Muscle of leg (tissue), 11 donors: Measurements from ENCODE around the gene TNFSF8. TPM values are rescaled to one million over a fixed set of nuclear protein-coding genes. Genes with fewer than 3 reads are reported as not detected.

ENCODE experiments used
- DNase-seq: peaks from one replicate; pipeline ENCODE4 v3.0.0; 2013
- H3K27ac ChIP-seq: one replicate; pipeline ENCODE4 v1.5.1; 2013; ENCODE audit warnings: mild to moderate bottlenecking, low read length, control low read depth
- H3K27me3 ChIP-seq: one replicate; pipeline ENCODE4 v1.6.1; 2013; ENCODE audit warnings: low read length; ENCODE audit not compliant: control insufficient read depth, insufficient read depth
- H3K36me3 ChIP-seq: one replicate; pipeline ENCODE4 v1.6.1; 2013; ENCODE audit warnings: low read length; ENCODE audit not compliant: control insufficient read depth, insufficient read depth
- H3K4me1 ChIP-seq: one replicate; pipeline ENCODE4 v1.6.1; 2013; ENCODE audit warnings: low read length; ENCODE audit not compliant: control insufficient read depth, insufficient read depth
- H3K4me3 ChIP-seq: one replicate; pipeline ENCODE4 v1.5.1; 2013; ENCODE audit warnings: low read length, control low read depth
- H3K9me3 ChIP-seq: replicated peaks from 2 replicates; pipeline ENCODE4 v1.6.1; 2013; ENCODE audit warnings: low read depth, low read length; ENCODE audit not compliant: control insufficient read depth
- WGBS: methylation state at CpG from one replicate; pipeline ENCODE4 v1.1.5; 2013; ENCODE audit warnings: missing lambda C conversion rate; ENCODE audit not compliant: insufficient coverage; 5-methylcytosine and 5-hydroxymethylcytosine counted together
- polyA plus RNA-seq, 8 donors: library from polyadenylated mRNA; unstranded; fragments of 120-200 nt; gene quantifications; one replicate each; pipeline versions ENCODE4 v1.2.1 to v1.2.3, GENCODE V29; 2013; ENCODE audit warnings: inconsistent platforms in 1 of 8, low replicate concordance in 1 of 8; ENCODE audit not compliant: insufficient read length in 8 of 8, insufficient read depth in 1 of 8
- total RNA-seq: library from RNA; stranded (reverse); fragments of 120-200 nt; gene quantifications from one replicate; pipeline ENCODE4 v1.2.4, GENCODE V29; 2013

TNFSF8 gene
- total and polyA plus RNA-seq, 9 donors: 0.28 to 0.85 (median 0.63) TPM

- H3K9me3 ChIP-seq: no peaks in the 10 kb centered on the region
- no peaks in the 10 kb centered on the region for H3K27me3 ChIP-seq
- WGBS: 50% methylated on average over 1 of the region's 2 CpGs
- no peak overlapping the region for H3K27ac ChIP-seq
- DNase-seq: no peak
- no peaks in the 10 kb centered on the region for H3K4me1 ChIP-seq
- no peak overlapping the region for H3K4me3 ChIP-seq
- H3K36me3 ChIP-seq: no peaks in the 10 kb centered on the region
These were observed 70.2 kb downstream of the TNFSF8 start for GRCh38 chr9:114860187-114860586.

DNA sequence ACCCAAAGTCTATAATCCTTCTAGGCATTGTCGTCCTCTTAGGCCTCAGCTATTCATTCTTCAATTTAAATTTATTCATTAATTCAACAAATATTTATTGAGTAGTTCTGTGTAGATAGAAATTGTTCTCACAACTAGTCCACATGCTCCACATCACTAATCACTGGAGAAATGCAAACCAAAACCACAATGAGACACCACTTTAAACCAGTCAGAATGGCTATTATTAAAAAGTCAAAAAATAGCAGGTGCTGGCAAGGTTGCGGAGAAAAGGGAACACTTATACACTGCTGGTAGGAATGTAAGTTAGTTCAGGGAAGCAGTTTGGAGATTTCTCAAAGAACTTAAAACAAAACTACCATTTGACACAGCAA is 73.5 kb downstream of the TNFSF8 start:
- H3K4me1 ChIP-seq: no peaks in the 10 kb centered on the region
- no peaks in the 10 kb centered on the region for H3K27me3 ChIP-seq
- no peak for DNase-seq
- H3K27ac ChIP-seq: no peak overlapping the region
- H3K9me3 ChIP-seq: no peaks in the 10 kb centered on the region
- H3K36me3 ChIP-seq: no peaks in the 10 kb centered on the region
- no peak overlapping the region for H3K4me3 ChIP-seq
- no CpG with 5 or more reads among the region's 2 CpGs for WGBS

DNA sequence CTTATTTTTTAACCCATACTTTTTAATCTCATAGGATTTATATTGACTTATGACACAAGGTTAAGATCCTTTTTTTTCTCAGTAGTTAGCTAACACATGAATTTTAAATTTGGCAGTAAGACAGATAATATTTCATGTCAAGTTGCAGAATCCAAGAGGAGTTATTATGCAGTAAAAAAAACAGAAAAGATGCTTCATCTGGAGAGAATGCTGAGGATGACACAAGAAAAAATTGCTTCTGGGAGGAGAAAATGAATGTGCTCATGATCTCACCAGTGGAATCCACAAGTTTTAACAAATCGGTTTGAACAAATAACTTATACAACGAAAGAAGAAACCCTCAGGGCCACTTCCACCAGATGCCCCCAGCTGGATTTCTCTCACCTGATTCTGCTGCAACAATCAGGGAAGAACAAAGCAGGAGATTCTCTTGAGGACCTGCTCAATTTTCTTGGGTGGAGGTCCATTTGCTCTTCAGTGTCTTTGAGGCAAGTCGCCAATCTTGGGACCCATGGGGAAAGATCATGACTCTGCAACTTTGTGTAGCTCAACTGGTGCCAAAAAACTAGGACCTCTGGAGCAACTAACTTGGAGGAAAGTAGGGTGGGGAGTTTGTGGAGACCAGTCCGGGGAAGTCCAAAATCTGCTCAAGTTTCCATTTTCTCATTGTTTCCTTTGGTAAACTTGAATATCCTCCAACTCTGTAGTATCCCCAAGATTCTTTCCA is 74.0 kb downstream of the TNFSF8 start:
- Histone ChIP-seq H3K4me1 (no peaks in the 10 kb centered on the region), H3K27me3 (no peaks in the 10 kb centered on the region), H3K36me3 (no peaks in the 10 kb centered on the region), H3K27ac (no peak overlapping the region), H3K4me3 (no peak overlapping the region), H3K9me3 (no peaks in the 10 kb centered on the region)
- DNase-seq: peak; percentile 48
- no CpG with 5 or more reads among the region's 4 CpGs for WGBS

DNA sequence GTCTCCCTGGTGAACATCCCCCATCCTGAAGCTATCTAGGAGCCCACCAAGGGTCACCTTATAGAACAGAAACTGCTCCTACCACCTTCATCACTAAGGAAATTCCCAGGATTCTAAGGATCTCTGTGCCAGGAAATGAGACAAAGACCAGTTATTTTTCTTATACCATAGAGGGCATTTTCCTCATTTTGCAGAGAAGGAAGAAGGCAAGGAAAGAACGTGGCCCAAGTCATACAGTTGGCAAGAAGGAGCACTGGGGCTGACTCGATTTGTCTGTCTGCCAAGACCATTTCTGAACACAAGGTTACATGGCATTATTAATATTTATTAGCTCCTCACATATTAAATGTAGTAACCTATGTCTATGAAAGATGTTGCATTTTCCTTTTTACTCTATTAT is 74.9 kb downstream of the TNFSF8 start:
- Histone ChIP-seq H3K4me1 (no peaks in the 10 kb centered on the region), H3K4me3 (no peak overlapping the region), H3K27ac (no peak overlapping the region), H3K36me3 (no peaks in the 10 kb centered on the region), H3K9me3 (no peaks in the 10 kb centered on the region), H3K27me3 (no peaks in the 10 kb centered on the region)
- no peak for DNase-seq
- WGBS: no CpG with 5 or more reads among the region's 2 CpGs

DNA sequence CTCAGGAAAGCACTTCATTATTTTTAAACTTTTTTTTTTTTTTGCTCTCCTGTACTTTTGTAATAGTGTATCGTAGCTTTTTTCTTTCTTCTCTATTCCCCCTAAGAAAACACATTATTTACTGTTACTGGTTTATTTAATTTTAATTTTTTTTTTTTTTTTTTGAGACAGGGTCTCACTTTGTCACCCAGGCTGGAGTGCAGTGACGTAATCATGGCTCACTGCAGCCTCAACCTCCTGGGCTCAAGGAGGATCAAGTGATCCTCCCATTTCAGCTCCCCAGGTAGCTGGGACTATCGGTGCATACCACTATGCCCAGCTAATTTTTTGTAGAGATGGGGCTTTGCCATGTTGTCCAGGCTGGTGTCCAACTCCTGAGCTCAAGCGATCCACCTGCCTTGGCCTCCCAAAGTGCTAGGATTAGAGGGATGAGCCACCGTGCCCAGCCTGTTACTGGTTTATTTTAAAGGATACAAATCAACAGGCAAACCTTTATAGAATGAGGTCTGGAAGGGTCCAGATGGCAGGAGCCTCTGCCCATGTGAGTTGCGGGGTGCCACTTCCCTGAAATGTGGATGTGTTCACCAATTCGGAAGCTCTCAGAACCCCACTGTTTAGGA is 75.5 kb downstream of the TNFSF8 start:
- 83% methylated on average over 1 of the region's 7 CpGs for WGBS
- Histone ChIP-seq H3K27me3 (no peaks in the 10 kb centered on the region), H3K4me3 (no peak overlapping the region), H3K27ac (no peak overlapping the region), H3K9me3 (no peaks in the 10 kb centered on the region), H3K36me3 (no peaks in the 10 kb centered on the region), H3K4me1 (no peaks in the 10 kb centered on the region)
- no peak for DNase-seq

GRCh38 chr9:114853071-114853855 is 77.1 kb downstream of the TNFSF8 start:
- no peaks in the 10 kb centered on the region for H3K27me3 ChIP-seq
- H3K4me1 ChIP-seq: no peaks in the 10 kb centered on the region
- no peak for DNase-seq
- no peak overlapping the region for H3K4me3 ChIP-seq
- H3K36me3 ChIP-seq: no peaks in the 10 kb centered on the region
- 69% methylated on average over 1 of the region's 3 CpGs for WGBS
- no peak overlapping the region for H3K27ac ChIP-seq
- H3K9me3 ChIP-seq: no peaks in the 10 kb centered on the region

- H3K4me1 ChIP-seq: no peaks in the 10 kb centered on the region
- DNase-seq: peak; percentile 40
- H3K27ac ChIP-seq: no peak overlapping the region
- H3K9me3 ChIP-seq: no peaks in the 10 kb centered on the region
- WGBS: 60% methylated on average over 1 of the region's 4 CpGs
- no peaks in the 10 kb centered on the region for H3K36me3 ChIP-seq
- H3K4me3 ChIP-seq: no peak overlapping the region
- H3K27me3 ChIP-seq: no peaks in the 10 kb centered on the region
These were observed 78.3 kb downstream of the TNFSF8 start for GRCh38 chr9:114852050-114852594.

GRCh38 chr9:114851306-114851705 is 79.1 kb downstream of the TNFSF8 start:
- 71% methylated on average over 3 of the region's 3 CpGs for WGBS
- no peaks in the 10 kb centered on the region for H3K27me3 ChIP-seq
- H3K36me3 ChIP-seq: no peaks in the 10 kb centered on the region
- DNase-seq: no peak
- no peak overlapping the region for H3K27ac ChIP-seq
- H3K4me1 ChIP-seq: no peaks in the 10 kb centered on the region
- no peaks in the 10 kb centered on the region for H3K9me3 ChIP-seq
- H3K4me3 ChIP-seq: no peak overlapping the region
